ENCODE measurements around the gene RNF212. TPM values are rescaled to one million over a fixed set of nuclear protein-coding genes. Genes with fewer than 3 reads are reported as not detected.

The RNF212 gene
- total RNA-seq, 4 donors from 2014 or later = 6.7 to 31.1 (median 8.6) TPM

DNA sequence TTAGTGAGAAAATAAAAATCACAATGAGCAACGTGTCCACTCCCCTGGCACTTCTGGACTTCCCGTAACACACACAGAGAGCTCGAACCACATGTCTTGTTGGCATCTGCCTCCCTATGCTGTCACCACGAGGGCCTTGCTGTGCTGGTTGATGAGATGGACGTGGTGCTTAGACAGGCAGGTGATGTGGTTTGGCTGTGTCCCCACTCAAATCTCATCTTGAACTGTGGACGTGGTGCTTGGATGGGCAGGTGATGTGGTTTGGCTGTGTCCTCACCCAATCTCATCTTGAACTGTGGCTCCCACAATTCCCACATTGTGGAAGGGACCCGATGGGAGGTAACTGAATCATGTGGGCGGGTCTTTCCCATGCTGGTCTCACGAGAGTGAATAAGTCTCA lies 61.9 kb downstream of the RNF212 start:
- TF ChIP-seq POLR2A (IDR thresholded peaks at IDR 0.05) = no peak
- TF ChIP-seq, protein P1, sequence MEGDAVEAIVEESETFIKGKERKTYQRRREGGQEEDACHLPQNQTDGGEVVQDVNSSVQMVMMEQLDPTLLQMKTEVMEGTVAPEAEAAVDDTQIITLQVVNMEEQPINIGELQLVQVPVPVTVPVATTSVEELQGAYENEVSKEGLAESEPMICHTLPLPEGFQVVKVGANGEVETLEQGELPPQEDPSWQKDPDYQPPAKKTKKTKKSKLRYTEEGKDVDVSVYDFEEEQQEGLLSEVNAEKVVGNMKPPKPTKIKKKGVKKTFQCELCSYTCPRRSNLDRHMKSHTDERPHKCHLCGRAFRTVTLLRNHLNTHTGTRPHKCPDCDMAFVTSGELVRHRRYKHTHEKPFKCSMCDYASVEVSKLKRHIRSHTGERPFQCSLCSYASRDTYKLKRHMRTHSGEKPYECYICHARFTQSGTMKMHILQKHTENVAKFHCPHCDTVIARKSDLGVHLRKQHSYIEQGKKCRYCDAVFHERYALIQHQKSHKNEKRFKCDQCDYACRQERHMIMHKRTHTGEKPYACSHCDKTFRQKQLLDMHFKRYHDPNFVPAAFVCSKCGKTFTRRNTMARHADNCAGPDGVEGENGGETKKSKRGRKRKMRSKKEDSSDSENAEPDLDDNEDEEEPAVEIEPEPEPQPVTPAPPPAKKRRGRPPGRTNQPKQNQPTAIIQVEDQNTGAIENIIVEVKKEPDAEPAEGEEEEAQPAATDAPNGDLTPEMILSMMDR (IDR thresholded peaks at IDR 0.05) = no peak
- H3K4me3 ChIP-seq (replicated peaks in 1 of 3) = no peak overlapping the region
- no peak overlapping the region for H3K27ac ChIP-seq
- no peaks in the 10 kb centered on the region for H3K36me3 ChIP-seq
- H3K9me3 ChIP-seq = no peaks in the 10 kb centered on the region
- intact Hi-C loops (cut with DNase I) = no loop called here
- WGBS, 2 donors = 86 to 91% methylated on average over 9 of the region's 9 CpGs
- DNase-seq = no peak
- H3K4me1 ChIP-seq = peaks cover 27 to 35% of the 10 kb centered on the region in 2 donors
- H3K27me3 ChIP-seq = no peaks in the 10 kb centered on the region

DNA sequence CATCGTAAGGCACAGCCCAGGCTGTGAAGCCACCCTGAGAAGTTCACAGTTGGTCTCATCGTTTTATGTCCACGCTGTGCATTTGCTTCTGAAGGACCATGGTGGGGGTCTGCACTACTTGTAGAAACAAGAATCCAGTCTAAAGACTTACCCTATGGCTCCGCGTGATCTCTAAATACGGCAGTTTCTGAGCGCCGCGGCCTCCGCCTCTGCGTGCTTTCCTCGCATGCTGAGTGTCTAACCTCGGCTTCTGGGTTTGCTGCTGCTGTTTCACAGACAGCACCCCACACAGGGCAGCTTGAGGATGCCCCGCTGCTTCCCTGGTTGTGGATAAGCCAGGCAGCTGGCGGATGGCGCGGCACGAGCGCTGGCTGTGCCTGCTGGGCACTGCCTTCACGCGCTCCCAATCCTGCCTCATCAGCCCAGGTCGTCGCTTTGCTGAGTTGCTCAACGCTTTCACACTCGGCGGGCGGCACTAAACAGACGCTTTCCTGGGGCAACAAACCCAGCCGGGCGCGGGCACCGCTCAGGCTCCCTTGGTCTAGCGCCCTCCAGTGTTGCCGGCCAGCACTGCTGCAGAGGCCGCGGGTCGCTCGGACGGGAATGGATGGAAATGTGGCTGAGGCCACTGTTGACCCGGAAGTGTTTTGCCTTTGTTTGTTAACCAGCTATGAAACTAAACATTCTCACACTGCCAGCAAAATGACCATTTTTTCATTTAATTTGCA lies 62.7 kb downstream of the RNF212 start:
- 84 to 85% methylated on average over 33 to 40 of the region's 40 CpGs for WGBS, 2 donors
- Histone ChIP-seq H3K36me3 (no peaks in the 10 kb centered on the region), H3K27me3 (no peaks in the 10 kb centered on the region), H3K4me3 (replicated peaks in 1 of 3) (no peak overlapping the region), H3K9me3 (no peaks in the 10 kb centered on the region), H3K4me1 (peaks cover 27 to 35% of the 10 kb centered on the region in 2 donors), H3K27ac (no peak overlapping the region)
- intact Hi-C loops (cut with DNase I) = no loop called here
- DNase-seq = peak; percentile 59 to 71
- TF ChIP-seq POLR2A (IDR thresholded peaks at IDR 0.05) = no peak
- TF ChIP-seq, protein P1 (IDR thresholded peaks at IDR 0.05) = peak in 4 of 6 experiments; percentile 26 to 56 (median 34)

DNA sequence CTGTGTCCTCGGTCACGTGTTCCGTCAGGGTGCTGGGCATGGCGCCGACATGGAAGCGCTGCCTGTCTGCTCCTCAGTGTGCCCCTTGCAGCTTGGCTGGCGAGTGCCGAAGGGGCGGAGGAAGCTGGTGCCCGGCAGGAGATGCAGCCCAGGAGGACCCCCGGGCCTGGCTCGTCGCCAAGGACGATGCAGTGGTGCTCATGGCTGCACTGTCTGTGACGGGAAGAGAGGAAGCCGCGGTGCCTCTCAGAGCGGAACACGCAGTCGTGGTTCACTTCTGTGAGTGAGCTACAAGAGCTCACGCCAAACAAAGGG lies 63.8 kb downstream of the RNF212 start:
- Histone ChIP-seq H3K9me3 (no peaks in the 10 kb centered on the region), H3K4me3 (replicated peaks in 1 of 3) (no peak overlapping the region), H3K4me1 (peaks cover 33 to 41% of the 10 kb centered on the region in 2 donors), H3K27ac (peak overlapping the region; percentile 39 to 73 (median 66)), H3K36me3 (no peaks in the 10 kb centered on the region), H3K27me3 (no peaks in the 10 kb centered on the region)
- no peak for TF ChIP-seq POLR2A (IDR thresholded peaks at IDR 0.05)
- TF ChIP-seq, protein P1 (IDR thresholded peaks at IDR 0.05) = no peak
- DNase-seq = peak; percentile 77 to 83
- 39% methylated on average over 11 to 15 of the region's 21 CpGs for WGBS, 2 donors
- intact Hi-C loops (cut with DNase I) = no loop called here

DNA sequence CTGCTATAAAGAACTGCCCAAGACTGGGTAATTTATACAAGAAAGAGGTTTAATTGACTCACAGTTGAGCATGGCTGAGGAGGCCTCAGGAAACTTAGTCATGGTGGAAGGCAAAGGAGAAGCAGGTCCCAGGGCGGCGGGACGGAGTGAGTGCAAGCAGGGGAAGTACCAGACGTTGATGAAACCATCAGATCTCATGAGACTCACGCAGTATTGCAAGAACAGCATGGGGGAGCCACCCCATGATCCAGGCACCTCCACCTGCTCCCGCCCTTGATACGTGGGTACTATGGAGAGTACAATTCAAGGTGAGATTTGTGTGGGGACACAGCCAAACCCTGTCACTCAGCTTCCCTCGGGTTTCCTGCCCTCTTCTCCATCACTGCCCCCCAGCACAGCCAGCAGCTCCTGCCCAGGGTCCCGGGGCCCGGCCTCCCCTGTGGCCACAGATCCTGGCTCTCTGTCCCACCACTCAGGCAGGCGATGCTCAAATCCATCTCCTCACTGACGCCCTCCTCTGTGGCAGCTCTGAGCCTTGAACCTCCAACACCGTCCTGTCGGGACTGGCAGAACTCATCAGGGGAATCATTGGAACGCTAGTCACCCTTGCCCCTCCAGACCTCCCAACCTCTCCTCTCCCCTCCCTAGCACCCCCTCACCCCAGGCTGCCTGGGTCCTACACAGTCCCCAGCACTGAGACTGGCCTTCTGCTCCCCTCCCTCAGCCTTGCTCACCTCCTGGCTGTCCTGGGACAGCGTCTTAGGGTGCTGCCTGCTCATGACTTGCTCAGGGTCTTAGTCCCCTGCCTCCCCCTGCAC lies 64.4 kb downstream of the RNF212 start:
- 83 to 84% methylated on average over 16 of the region's 16 CpGs for WGBS, 2 donors
- Histone ChIP-seq H3K36me3 (no peaks in the 10 kb centered on the region), H3K4me1 (peaks cover 38 to 46% of the 10 kb centered on the region in 2 donors), H3K27ac (peak overlapping the region; percentile 66 to 79 (median 73)), H3K27me3 (no peaks in the 10 kb centered on the region), H3K4me3 (replicated peaks in 1 of 3) (no peak overlapping the region), H3K9me3 (no peaks in the 10 kb centered on the region)
- intact Hi-C loops (cut with DNase I) = no loop called here
- TF ChIP-seq, protein P1 (IDR thresholded peaks at IDR 0.05) = no peak
- no peak for TF ChIP-seq POLR2A (IDR thresholded peaks at IDR 0.05)
- peak in 1 of 2 donors; percentile 18 for DNase-seq

Data from thyroid gland (tissue), 4 donors.